AG10803 (cell line): ENCODE data around the gene KIFC3.

ENCODE experiments used
- DNase-seq: peaks from one replicate; pipeline ENCODE4 v3.0.0; 2010; ENCODE audit warnings: low read depth
- H3K4me3 ChIP-seq: 2 replicates; pipeline ENCODE4 v1.5.1; 2011; ENCODE audit warnings: mild to moderate bottlenecking, low read length, control low read depth
- CTCF ChIP-seq: conservative IDR thresholded peaks from 2 replicates; pipeline ENCODE4 v1.5.1; 2011; ENCODE audit warnings: mild to moderate bottlenecking, low read length, control low read depth, inconsistent platforms

The KIFC3 gene

GRCh38 chr16:57766714-57767348 lies 35.5 kb downstream of the KIFC3 start:
- no peak for TF ChIP-seq CTCF
- H3K4me3 ChIP-seq = no peak overlapping the region
- DNase-seq = no peak

DNA sequence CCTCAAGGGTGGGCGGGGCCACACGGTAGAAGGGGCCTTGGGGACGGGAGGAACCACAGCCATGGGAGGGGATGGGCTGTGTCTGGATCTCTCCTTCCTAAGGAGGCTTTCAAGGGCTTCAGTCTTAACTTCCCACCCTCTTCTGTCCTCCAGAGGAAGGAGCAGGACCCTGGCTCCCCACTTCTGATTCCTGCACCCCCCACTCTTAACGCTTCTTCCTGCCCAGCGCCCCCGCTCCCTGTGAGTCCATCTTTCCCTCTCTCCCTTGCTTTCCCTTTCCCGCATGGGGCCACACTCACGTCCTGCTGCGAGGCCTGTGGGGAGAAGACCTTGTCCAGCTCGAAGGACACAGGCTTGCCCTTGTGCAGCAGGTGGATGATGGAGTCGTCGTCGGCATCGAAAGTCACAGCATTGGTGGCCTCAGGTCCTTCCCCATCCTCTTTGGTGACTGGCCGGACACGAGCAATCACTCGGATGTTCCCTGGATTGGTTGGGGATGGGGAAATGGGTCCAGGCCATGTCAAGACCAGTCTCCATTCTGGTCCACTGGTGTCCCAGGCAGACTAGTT lies 37.0 kb downstream of the KIFC3 start:
- DNase-seq = no peak
- no peak for TF ChIP-seq CTCF
- no peak overlapping the region for H3K4me3 ChIP-seq

DNA sequence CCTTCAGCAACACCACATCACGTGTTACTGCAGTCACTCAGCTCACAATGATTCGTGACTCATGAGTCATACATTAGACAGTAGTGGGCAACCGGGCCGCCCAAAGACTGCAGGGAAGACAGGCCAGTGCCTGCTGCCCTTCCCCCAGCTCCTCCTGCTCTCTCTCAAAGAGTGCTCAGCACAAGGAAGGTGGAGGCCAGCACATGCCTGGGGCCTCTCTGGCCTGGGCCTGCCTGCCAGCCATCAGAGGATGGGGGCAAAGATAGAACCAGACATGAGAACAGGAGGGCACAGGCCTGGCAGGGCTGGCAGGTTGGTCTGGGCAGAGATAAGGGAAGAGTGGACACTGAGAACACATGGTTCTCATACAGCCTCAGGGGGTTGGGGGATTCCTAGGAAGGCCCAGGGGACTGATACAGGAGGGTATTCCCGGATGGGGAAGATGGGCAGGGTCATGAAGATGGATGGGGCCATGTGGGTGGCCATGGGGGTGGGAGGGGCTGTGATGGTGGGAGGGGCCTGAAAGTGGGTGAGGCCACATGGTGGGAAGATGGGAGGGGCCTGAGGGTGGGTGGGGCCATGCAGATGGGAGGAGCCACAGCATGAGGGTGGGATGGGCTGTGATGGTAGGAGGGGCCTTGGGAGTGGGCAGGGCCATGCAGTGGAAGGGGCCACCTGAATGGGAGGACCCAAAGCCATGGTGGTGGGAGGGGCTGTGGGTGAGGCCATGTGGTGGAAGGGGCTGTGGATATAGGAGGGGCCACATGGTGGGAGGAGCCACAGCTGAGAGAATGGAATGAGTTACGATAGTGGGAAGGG lies 37.7 kb downstream of the KIFC3 start:
- H3K4me3 ChIP-seq = no peak overlapping the region
- no peak for TF ChIP-seq CTCF
- peak; percentile 81 for DNase-seq

DNA sequence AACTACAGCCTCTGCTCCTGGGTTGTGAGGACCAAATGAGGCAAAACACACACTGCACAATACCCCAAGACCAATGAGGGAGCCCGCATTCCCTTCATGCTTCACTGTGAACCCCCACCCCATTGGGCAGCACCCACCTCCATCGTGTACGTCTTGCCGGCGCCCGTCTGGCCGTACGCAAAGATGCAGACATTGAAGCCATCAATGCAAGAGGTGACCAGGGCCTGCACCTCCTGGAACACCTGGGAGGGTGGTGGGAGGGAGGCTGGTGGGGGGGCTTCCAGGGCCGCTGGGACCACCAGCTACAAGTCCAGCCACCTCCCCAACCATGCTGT lies 38.3 kb downstream of the KIFC3 start:
- no peak for DNase-seq
- no peak overlapping the region for H3K4me3 ChIP-seq

GRCh38 chr16:57763285-57764005 lies 38.8 kb downstream of the KIFC3 start:
- TF ChIP-seq CTCF = no peak
- no peak for DNase-seq
- no peak overlapping the region for H3K4me3 ChIP-seq

More for the DNA sequence above, 38.3 kb downstream of the KIFC3 start:
- TF ChIP-seq CTCF = no peak

GRCh38 chr16:57762365-57763040 lies 39.8 kb downstream of the KIFC3 start:
- no peak for DNase-seq
- no peak overlapping the region for H3K4me3 ChIP-seq
- TF ChIP-seq CTCF = no peak
